Thyroid gland (tissue), 4 donors: ENCODE data around the gene UBE3A.

Experiments used
- CTCF ChIP-seq, 6 experiments: fragments of 200-600 bp in 3 of 6; fragments of 450-650 bp in 3 of 6; sonication (generic) in 3 of 6; IDR thresholded peaks; one replicate each; pipeline ENCODE4 v1.5.1; 2016 to 2019; ENCODE audit warnings: antibody characterized with exemption in 6 of 6, mild to moderate bottlenecking in 2 of 6, inconsistent platforms in 1 of 6, moderate library complexity in 1 of 6
- POLR2A ChIP-seq, 2 donors: fragments of 450-650 bp; IDR thresholded peaks; one replicate each; pipeline ENCODE4 v1.6.1; 2017; ENCODE audit warnings: antibody characterized with exemption in 2 of 2, mild to moderate bottlenecking in 2 of 2, moderate library complexity in 1 of 2

- TF ChIP-seq CTCF (IDR thresholded peaks at IDR 0.05) (no peak), POLR2A (IDR thresholded peaks at IDR 0.05) (no peak)
Observed at GRCh38 chr15:25456196-25456595, 17.4 kb upstream of the UBE3A start.
